Mesendoderm (in vitro differentiated cells): ENCODE data around the gene ANKRA2. TPM values are rescaled to one million over a fixed set of nuclear protein-coding genes. Genes with fewer than 3 reads are reported as not detected.

Source experiments
- DNase-seq: peaks from one replicate; pipeline ENCODE4 v3.0.0; 2013
- H2AK5ac ChIP-seq: 2 replicates; pipeline ENCODE4 v1.6.1; 2013; ENCODE audit warnings: low read length, inconsistent platforms
- H2BK120ac ChIP-seq: 2 replicates; pipeline ENCODE4 v1.6.1; 2013; ENCODE audit warnings: low read depth, mild to moderate bottlenecking, low read length, moderate library complexity, mixed read lengths
- H2BK15ac ChIP-seq: replicated peaks from 2 replicates; pipeline ENCODE4 v1.6.1; 2013; ENCODE audit warnings: low read depth, mild to moderate bottlenecking, moderate library complexity
- H2BK5ac ChIP-seq: 2 replicates; pipeline ENCODE4 v1.6.1; 2013; ENCODE audit warnings: low read length, inconsistent platforms
- H3K18ac ChIP-seq: 2 replicates; pipeline ENCODE4 v1.6.1; 2013; ENCODE audit warnings: mild to moderate bottlenecking, low read length, mixed read lengths
- H3K23ac ChIP-seq: one replicate; pipeline ENCODE4 v1.6.1; 2013; ENCODE audit warnings: low read length
- H3K27ac ChIP-seq: 2 replicates; pipeline ENCODE4 v1.5.1; 2013; ENCODE audit warnings: low read depth, mild to moderate bottlenecking, inconsistent platforms, low read length, moderate library complexity
- H3K27me3 ChIP-seq: 2 replicates; pipeline ENCODE4 v1.6.1; 2013; ENCODE audit warnings: low read length, control low read depth, mild to moderate bottlenecking, inconsistent platforms; ENCODE audit not compliant: insufficient read depth, poor library complexity
- H3K36me3 ChIP-seq: 2 replicates; pipeline ENCODE4 v1.6.1; 2013; ENCODE audit warnings: low read length, inconsistent platforms; ENCODE audit not compliant: control insufficient read depth, insufficient read depth
- H3K4ac ChIP-seq: one replicate; pipeline ENCODE4 v1.6.1; 2013; ENCODE audit warnings: low read depth, mild to moderate bottlenecking, low read length, moderate library complexity
- H3K4me1 ChIP-seq: 2 replicates; pipeline ENCODE4 v1.6.1; 2013; ENCODE audit warnings: low read depth, low read length, inconsistent platforms; ENCODE audit not compliant: control insufficient read depth
- H3K4me2 ChIP-seq: 2 replicates; pipeline ENCODE4 v1.6.1; 2013; ENCODE audit warnings: low read length
- H3K4me3 ChIP-seq: 2 replicates; pipeline ENCODE4 v1.5.1; 2013; ENCODE audit warnings: mild to moderate bottlenecking, low read length
- H3K56ac ChIP-seq: one replicate; pipeline ENCODE4 v1.6.1; 2013; ENCODE audit warnings: low read length
- H3K79me1 ChIP-seq: 2 replicates; pipeline ENCODE4 v1.6.1; 2013; ENCODE audit warnings: low read length, inconsistent platforms
- H3K79me2 ChIP-seq: 2 replicates; pipeline ENCODE4 v1.6.1; 2013; ENCODE audit warnings: mild to moderate bottlenecking, low read length; ENCODE audit not compliant: control insufficient read depth, insufficient read depth
- H3K9ac ChIP-seq: 2 replicates; pipeline ENCODE4 v1.6.1; 2013; ENCODE audit warnings: low read length, inconsistent platforms
- H4K5ac ChIP-seq: one replicate; pipeline ENCODE4 v1.6.1; 2013; ENCODE audit warnings: low read length
- H4K8ac ChIP-seq: one replicate; pipeline ENCODE4 v1.6.1; 2013; ENCODE audit warnings: low read depth, mild to moderate bottlenecking, control low read depth, low read length, moderate library complexity
- WGBS: extraction: QIAGEN DNeasy Blood & Tissue Kit; methylation state at CpG from one replicate; pipeline ENCODE4 v1.1.7; 2013; ENCODE audit warnings: low lambda C conversion rate, missing lambda C conversion rate; ENCODE audit not compliant: insufficient coverage; ENCODE audit errors: extremely low coverage; 5-methylcytosine and 5-hydroxymethylcytosine counted together
- polyA plus RNA-seq, 2 experiments: library from polyadenylated mRNA; stranded (reverse); fragments of 200-250 nt; gene quantifications; one replicate each; pipeline ENCODE4 v1.2.3, GENCODE V29; 2013

ANKRA2 gene, protein sequence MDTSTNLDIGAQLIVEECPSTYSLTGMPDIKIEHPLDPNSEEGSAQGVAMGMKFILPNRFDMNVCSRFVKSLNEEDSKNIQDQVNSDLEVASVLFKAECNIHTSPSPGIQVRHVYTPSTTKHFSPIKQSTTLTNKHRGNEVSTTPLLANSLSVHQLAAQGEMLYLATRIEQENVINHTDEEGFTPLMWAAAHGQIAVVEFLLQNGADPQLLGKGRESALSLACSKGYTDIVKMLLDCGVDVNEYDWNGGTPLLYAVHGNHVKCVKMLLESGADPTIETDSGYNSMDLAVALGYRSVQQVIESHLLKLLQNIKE
- polyA plus RNA-seq (2013, experiment 1 of 2) = 6.5 TPM
- polyA plus RNA-seq (2013, experiment 2 of 2) = 6.6 TPM

GRCh38 chr5:73565139-73565968 lies at the start of gene ANKRA2, which contains the start of gene UTP15:
TSS of gene ANKRA2 (minus strand) at chr5:73565639. CDS start at chr5:73562881, 2,758 bp downstream.
TSS of gene UTP15 (plus strand) at chr5:73565743. CDS start at chr5:73567345, 1,602 bp downstream.
- Histone ChIP-seq H3K79me2 (peaks cover 16% of the 10 kb centered on the region), H3K27me3 (no peaks in the 10 kb centered on the region), H2BK15ac (no peak within 1 kb of the TSS), H2BK5ac (no peak within 1 kb of the TSS), H2BK120ac (no peak within 1 kb of the TSS), H3K18ac (peak within 1 kb of the TSS; percentile 62), H3K27ac (no peak within 1 kb of the TSS), H3K4me1 (peaks cover 2% of the 10 kb centered on the region), H3K36me3 (no peaks in the 10 kb centered on the region), H3K4me2 (peak within 1 kb of the TSS; percentile 76), H3K79me1 (peaks cover 3% of the 10 kb centered on the region), H4K8ac (no peak within 1 kb of the TSS), H3K9ac (peak within 1 kb of the TSS; percentile 98), H3K23ac (peak within 1 kb of the TSS; percentile 71), H3K56ac (peak within 1 kb of the TSS; percentile 99), H3K4ac (peak within 1 kb of the TSS; percentile 90), H4K5ac (peak within 1 kb of the TSS; percentile 82), H2AK5ac (no peak within 1 kb of the TSS), H3K4me3 (peak within 1 kb of the TSS; percentile 100)
- DNase-seq = peak; percentile 99
- WGBS = no CpG with 5 or more reads among the region's 62 CpGs

DNA sequence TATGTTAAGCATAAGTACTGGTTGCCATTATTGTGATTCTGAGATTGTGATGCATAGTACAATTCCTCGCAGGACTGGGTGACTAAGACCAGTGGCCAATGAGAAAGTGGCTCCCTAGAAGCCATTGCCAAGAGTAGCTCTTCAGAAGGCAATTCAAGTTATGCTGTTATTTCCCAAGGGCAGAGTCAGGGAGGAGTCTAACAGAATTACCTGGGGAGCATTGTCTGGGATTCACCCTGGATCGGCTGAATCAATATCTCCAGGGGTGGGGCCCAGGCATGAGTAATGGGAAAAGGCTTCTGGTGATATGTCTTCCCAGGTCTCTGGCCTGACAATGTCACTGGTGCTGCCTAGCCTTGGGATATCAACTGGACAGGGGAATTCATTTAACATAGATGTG lies 49.6 kb upstream of the ANKRA2 start:
- Histone ChIP-seq H2AK5ac (no peak overlapping the region), H3K4ac (no peak overlapping the region), H2BK120ac (no peak overlapping the region), H3K27me3 (no peaks in the 10 kb centered on the region), H4K5ac (no peak overlapping the region), H3K4me1 (no peaks in the 10 kb centered on the region), H3K9ac (no peak overlapping the region), H4K8ac (no peak overlapping the region), H3K4me2 (no peak overlapping the region), H3K79me1 (no peaks in the 10 kb centered on the region), H3K36me3 (no peaks in the 10 kb centered on the region), H3K79me2 (no peaks in the 10 kb centered on the region), H2BK15ac (no peak overlapping the region), H3K4me3 (no peak overlapping the region), H2BK5ac (no peak overlapping the region), H3K23ac (no peak overlapping the region), H3K56ac (no peak overlapping the region), H3K18ac (no peak overlapping the region), H3K27ac (no peak overlapping the region)
- no CpG with 5 or more reads among the region's 2 CpGs for WGBS
- no peak for DNase-seq

GRCh38 chr5:73612799-73613198 lies 47.4 kb upstream of the ANKRA2 start:
- H4K8ac ChIP-seq = no peak overlapping the region
- no peak overlapping the region for H3K56ac ChIP-seq
- no peak overlapping the region for H2BK5ac ChIP-seq
- no peaks in the 10 kb centered on the region for H3K79me2 ChIP-seq
- H4K5ac ChIP-seq = no peak overlapping the region
- H3K79me1 ChIP-seq = no peaks in the 10 kb centered on the region
- H3K36me3 ChIP-seq = no peaks in the 10 kb centered on the region
- no peak overlapping the region for H3K9ac ChIP-seq
- H2AK5ac ChIP-seq = no peak overlapping the region
- H3K18ac ChIP-seq = no peak overlapping the region
- no peaks in the 10 kb centered on the region for H3K27me3 ChIP-seq
- no peak overlapping the region for H3K4ac ChIP-seq
- no peak overlapping the region for H2BK15ac ChIP-seq
- no peak overlapping the region for H3K27ac ChIP-seq
- H3K4me2 ChIP-seq = no peak overlapping the region
- H3K4me1 ChIP-seq = no peaks in the 10 kb centered on the region
- no peak overlapping the region for H2BK120ac ChIP-seq
- H3K23ac ChIP-seq = no peak overlapping the region
- no peak overlapping the region for H3K4me3 ChIP-seq
- WGBS = no CpG with 5 or more reads among the region's 3 CpGs
- no peak for DNase-seq

GRCh38 chr5:73607228-73607627 lies 41.8 kb upstream of the ANKRA2 start:
- Histone ChIP-seq H3K4ac (no peak overlapping the region), H3K9ac (no peak overlapping the region), H3K79me1 (no peaks in the 10 kb centered on the region), H3K56ac (no peak overlapping the region), H3K27ac (no peak overlapping the region), H2BK120ac (no peak overlapping the region), H2BK15ac (no peak overlapping the region), H2BK5ac (no peak overlapping the region), H3K23ac (no peak overlapping the region), H3K4me2 (no peak overlapping the region), H3K18ac (no peak overlapping the region), H3K4me1 (no peaks in the 10 kb centered on the region), H3K4me3 (no peak overlapping the region), H2AK5ac (no peak overlapping the region), H4K8ac (no peak overlapping the region), H3K27me3 (no peaks in the 10 kb centered on the region), H3K79me2 (no peaks in the 10 kb centered on the region), H4K5ac (no peak overlapping the region), H3K36me3 (no peaks in the 10 kb centered on the region)
- no peak for DNase-seq

GRCh38 chr5:73606206-73606753 lies 40.8 kb upstream of the ANKRA2 start:
- Histone ChIP-seq H2BK15ac (no peak overlapping the region), H3K9ac (no peak overlapping the region), H2BK120ac (no peak overlapping the region), H3K4me3 (no peak overlapping the region), H3K36me3 (no peaks in the 10 kb centered on the region), H2AK5ac (no peak overlapping the region), H2BK5ac (no peak overlapping the region), H3K4me1 (no peaks in the 10 kb centered on the region), H3K27ac (no peak overlapping the region), H3K79me1 (no peaks in the 10 kb centered on the region), H3K23ac (no peak overlapping the region), H3K4ac (no peak overlapping the region), H3K56ac (no peak overlapping the region), H3K79me2 (no peaks in the 10 kb centered on the region), H4K5ac (no peak overlapping the region), H4K8ac (no peak overlapping the region), H3K27me3 (no peaks in the 10 kb centered on the region), H3K4me2 (no peak overlapping the region), H3K18ac (no peak overlapping the region)
- WGBS = no CpG with 5 or more reads among the region's 3 CpGs
- DNase-seq = no peak
